ENCODE measurements around the gene ANKRD1.
A peak's percentile ranks its signal among the peaks of the same experiment; 100 is the strongest.

The ANKRD1 gene

GRCh38 chr10:90912174-90912573, 8.7 kb downstream of the ANKRD1 start:
- Histone ChIP-seq H3K79me2 (ENCODE audit: insufficient read depth, low read length) (0 out of 2 replicates have a peak, but pooled peaks cover 9% of the 10 kb centered on the region), H3K4me1 (ENCODE audit: insufficient read depth, low read length) (peaks cover 75% of the 10 kb centered on the region), H3K4me3 (ENCODE audit: low read depth in 1 of 2, low read length in 2 of 2) (no peak overlapping the region), H2AFZ (ENCODE audit: low read depth, low read length) (peak overlapping the region; percentile 9; the same call in 1 of the 2 replicates), H3K27me3 (ENCODE audit: insufficient read depth, low read length, poor library complexity) (no peaks in the 10 kb centered on the region), H3K27ac (ENCODE audit: low read length) (peak overlapping the region; percentile 87), H3K4me2 (ENCODE audit: insufficient read depth, low read length) (no peak overlapping the region), H3K36me3 (ENCODE audit: insufficient read depth, low read length) (peaks cover 6% of the 10 kb centered on the region; the same call in 1 of the 2 replicates), H3K9ac (ENCODE audit: low read depth, low read length) (peak overlapping the region; percentile 44), H3K9me3 (ENCODE audit: insufficient read depth, low read length, severe bottlenecking) (no peaks in the 10 kb centered on the region), H4K20me1 (ENCODE audit: insufficient read depth, low read length) (no peaks in the 10 kb centered on the region)
- ATAC-seq (ENCODE audit: insufficient read depth, low read depth) (no peak; the same call in 2 of the 3 replicates), DNase-seq (no peak)
- no peak for TF ChIP-seq CTCF (IDR thresholded peaks at IDR 0.05; ENCODE audit: borderline replicate concordance, extremely low read depth, low read length, poor library complexity, severe bottlenecking)
- no peak for TF ChIP-seq EZH2 (IDR thresholded peaks at IDR 0.05; ENCODE audit: borderline replicate concordance, low read depth, low read length, severe bottlenecking)

- peak overlapping the region; percentile 44 for H3K9ac ChIP-seq (ENCODE audit: low read depth, low read length)
Observed at GRCh38 chr10:90911133-90912051, 9.5 kb downstream of the ANKRD1 start.

DNA sequence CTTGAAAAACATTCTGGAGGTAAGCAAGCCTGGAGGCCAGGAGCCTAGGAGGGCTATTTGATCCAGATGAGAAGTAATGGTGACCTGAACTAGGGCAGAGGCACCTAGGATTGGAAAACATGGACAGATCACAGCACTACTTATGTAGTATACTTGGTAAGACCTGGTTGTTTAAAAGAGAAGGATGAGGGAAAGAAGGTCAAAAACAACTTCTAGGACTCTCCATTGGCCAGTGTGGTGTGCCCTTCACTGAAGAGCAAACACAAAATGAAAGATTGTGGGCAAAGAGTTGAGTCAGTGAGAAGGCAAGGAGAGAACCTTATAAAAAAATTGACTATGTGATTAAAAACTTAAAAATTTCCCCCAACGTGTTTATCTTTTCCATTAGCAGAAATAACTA, 14.3 kb downstream of the ANKRD1 start:
- ATAC-seq (ENCODE audit: insufficient read depth, low read depth) (no peak), DNase-seq (no peak)
- no peak overlapping the region for H2AFZ ChIP-seq (ENCODE audit: low read depth, low read length)
- H4K20me1 ChIP-seq (ENCODE audit: insufficient read depth, low read length), result no peaks in the 10 kb centered on the region
- no peak overlapping the region for H3K9ac ChIP-seq (ENCODE audit: low read depth, low read length)
- no peak overlapping the region for H3K4me3 ChIP-seq (ENCODE audit: low read depth in 1 of 2, low read length in 2 of 2)
- peaks cover 33% of the 10 kb centered on the region; the same call in 1 of the 2 replicates for H3K36me3 ChIP-seq (ENCODE audit: insufficient read depth, low read length)
- no peaks in the 10 kb centered on the region for H3K9me3 ChIP-seq (ENCODE audit: insufficient read depth, low read length, severe bottlenecking)
- no peaks in the 10 kb centered on the region for H3K27me3 ChIP-seq (ENCODE audit: insufficient read depth, low read length, poor library complexity)
- no peak for TF ChIP-seq CTCF (IDR thresholded peaks at IDR 0.05; ENCODE audit: borderline replicate concordance, extremely low read depth, low read length, poor library complexity, severe bottlenecking)
- no peak for TF ChIP-seq EZH2 (IDR thresholded peaks at IDR 0.05; ENCODE audit: borderline replicate concordance, low read depth, low read length, severe bottlenecking)
- no peak overlapping the region for H3K27ac ChIP-seq (ENCODE audit: low read length)
- H3K4me2 ChIP-seq (ENCODE audit: insufficient read depth, low read length), result no peak overlapping the region
- H3K79me2 ChIP-seq (ENCODE audit: insufficient read depth, low read length), result no peaks in the 10 kb centered on the region
- H3K4me1 ChIP-seq (ENCODE audit: insufficient read depth, low read length), result peaks cover 33% of the 10 kb centered on the region

More at GRCh38 chr10:90911133-90912051, 9.5 kb downstream of the ANKRD1 start:
- ATAC-seq (ENCODE audit: insufficient read depth, low read depth), result peak; percentile 91
- H4K20me1 ChIP-seq (ENCODE audit: insufficient read depth, low read length), result no peaks in the 10 kb centered on the region
- H3K4me2 ChIP-seq (ENCODE audit: insufficient read depth, low read length), result peak overlapping the region; percentile 17; the same call in 1 of the 2 replicates
- peak; percentile 88 for DNase-seq
- H3K4me1 ChIP-seq (ENCODE audit: insufficient read depth, low read length), result peaks cover 75% of the 10 kb centered on the region
- 0 out of 2 replicates have a peak, but pooled peaks cover 9% of the 10 kb centered on the region for H3K79me2 ChIP-seq (ENCODE audit: insufficient read depth, low read length)
- H3K9me3 ChIP-seq (ENCODE audit: insufficient read depth, low read length, severe bottlenecking), result no peaks in the 10 kb centered on the region
- peak overlapping the region; percentile 87 for H3K27ac ChIP-seq (ENCODE audit: low read length)
- peaks cover 8% of the 10 kb centered on the region; the same call in 1 of the 2 replicates for H3K36me3 ChIP-seq (ENCODE audit: insufficient read depth, low read length)
- H3K4me3 ChIP-seq (ENCODE audit: low read depth in 1 of 2, low read length in 2 of 2), result no peak overlapping the region
- no peak for TF ChIP-seq EZH2 (IDR thresholded peaks at IDR 0.05; ENCODE audit: borderline replicate concordance, low read depth, low read length, severe bottlenecking)
- peak; percentile 89 for TF ChIP-seq CTCF (IDR thresholded peaks at IDR 0.05; ENCODE audit: borderline replicate concordance, extremely low read depth, low read length, poor library complexity, severe bottlenecking)
- H3K27me3 ChIP-seq (ENCODE audit: insufficient read depth, low read length, poor library complexity), result no peaks in the 10 kb centered on the region
- H2AFZ ChIP-seq (ENCODE audit: low read depth, low read length), result peak overlapping the region; percentile 48; the same call in 1 of the 2 replicates
